HepG2 (cell line): Measurements from ENCODE around the gene PYGO2. TPM values are rescaled to one million over a fixed set of nuclear protein-coding genes. Genes with fewer than 3 reads are reported as not detected.

Source experiments
- FLYWCH1 ChIP-seq: sonication (generic); formaldehyde crosslinking; IDR thresholded peaks from 2 replicates; pipeline ENCODE4 v1.8.1; 2023; ENCODE audit warnings: mild to moderate bottlenecking, missing genetic modification reagents
- GZF1 ChIP-seq: sonication (generic); formaldehyde crosslinking; IDR thresholded peaks from 2 replicates; pipeline ENCODE4 v1.5.1; 2020; ENCODE audit warnings: mild to moderate bottlenecking, missing genetic modification reagents
- HMGXB4 ChIP-seq, 2 experiments: sonication (generic) in 1 of 2; formaldehyde crosslinking in 1 of 2; IDR thresholded peaks; 2 replicates each; pipeline versions ENCODE4 v1.4.0 to v1.6.1; 2018 to 2020; ENCODE audit warnings: missing genetic modification reagents in 2 of 2, borderline replicate concordance in 1 of 2, low read depth in 1 of 2, mild to moderate bottlenecking in 1 of 2, missing biosample characterization in 1 of 2
- KLF12 ChIP-seq: sonication (generic); formaldehyde crosslinking; IDR thresholded peaks from 2 replicates; pipeline ENCODE4 v1.4.0; 2020; ENCODE audit warnings: missing genetic modification reagents, borderline replicate concordance
- MXD3 ChIP-seq: IDR thresholded peaks from 2 replicates; pipeline ENCODE4 v1.6.1; 2016; ENCODE audit warnings: mild to moderate bottlenecking, missing biosample characterization, missing genetic modification reagents
- NFYB ChIP-seq: sonication (generic); formaldehyde crosslinking; IDR thresholded peaks from 2 replicates; pipeline ENCODE4 v1.4.0; 2020; ENCODE audit warnings: missing genetic modification reagents
- PAXIP1 ChIP-seq: sonication (generic); formaldehyde crosslinking; conservative IDR thresholded peaks from 2 replicates; pipeline ENCODE4 v1.4.0; 2020; ENCODE audit warnings: mild to moderate bottlenecking, missing genetic modification reagents, moderate library complexity
- PITX1 ChIP-seq: sonication (generic); formaldehyde crosslinking; IDR thresholded peaks from 2 replicates; pipeline ENCODE4 v1.5.1; 2020; ENCODE audit warnings: mild to moderate bottlenecking, missing genetic modification reagents
- POLR2AphosphoS2 ChIP-seq: IDR thresholded peaks from 2 replicates; pipeline ENCODE4 v1.6.1; 2011; ENCODE audit warnings: low read depth, low read length, improper control_type of control experiment
- SRSF4 ChIP-seq: fragments of 200-400 bp; formaldehyde crosslinking; IDR thresholded peaks from one replicate; pipeline ENCODE4 v1.6.1; 2018; ENCODE audit warnings: mild to moderate bottlenecking, low read depth, low read length, moderate library complexity; ENCODE audit not compliant: poor library complexity, severe bottlenecking
- TFDP1 ChIP-seq: IDR thresholded peaks from 2 replicates; pipeline ENCODE4 v1.6.1; 2016; ENCODE audit warnings: missing compliant biosample characterization, missing genetic modification reagents, borderline replicate concordance
- U2AF2 ChIP-seq: fragments of 200-400 bp; formaldehyde crosslinking; IDR thresholded peaks from 2 replicates; pipeline ENCODE4 v1.6.1; 2017; ENCODE audit warnings: low read depth, mild to moderate bottlenecking, low read length
- ZBTB33 ChIP-seq: sonication (generic); formaldehyde crosslinking; IDR thresholded peaks from 2 replicates; pipeline ENCODE4 v1.4.0; 2020; ENCODE audit warnings: missing genetic modification reagents
- ZMYM3 ChIP-seq: sonication (generic); formaldehyde crosslinking; IDR thresholded peaks from 2 replicates; pipeline ENCODE4 v1.5.1; 2020; ENCODE audit warnings: mild to moderate bottlenecking, missing genetic modification reagents
- ZMYM4 ChIP-seq: sonication (generic); formaldehyde crosslinking; IDR thresholded peaks from 2 replicates; pipeline ENCODE4 v1.8.1; 2023; ENCODE audit warnings: mild to moderate bottlenecking, missing genetic modification reagents
- ZNF180 ChIP-seq: sonication (generic); formaldehyde crosslinking; IDR thresholded peaks from 2 replicates; pipeline ENCODE4 v1.4.0; 2020; ENCODE audit warnings: low read depth, missing genetic modification reagents, borderline replicate concordance
- ZNF34 ChIP-seq: sonication (generic); formaldehyde crosslinking; IDR thresholded peaks from 2 replicates; pipeline ENCODE4 v1.4.0; 2020; ENCODE audit warnings: mild to moderate bottlenecking, missing genetic modification reagents, borderline replicate concordance
- ZNF383 ChIP-seq: sonication (generic); formaldehyde crosslinking; IDR thresholded peaks from 2 replicates; pipeline ENCODE4 v1.4.0; 2020; ENCODE audit warnings: missing genetic modification reagents, mild to moderate bottlenecking, borderline replicate concordance
- ZNF510 ChIP-seq: sonication (generic); formaldehyde crosslinking; IDR thresholded peaks from 2 replicates; pipeline ENCODE4 v1.4.0; 2020; ENCODE audit warnings: low read depth, mild to moderate bottlenecking, missing genetic modification reagents
- ZNF749 ChIP-seq: sonication (generic); formaldehyde crosslinking; IDR thresholded peaks from 2 replicates; pipeline ENCODE4 v1.8.0; 2022; ENCODE audit warnings: mild to moderate bottlenecking, missing genetic modification reagents, moderate library complexity, borderline replicate concordance
- polyA plus RNA-seq, 8 experiments: library from polyadenylated mRNA; depleted of rRNA in 3 of 8; stranded (reverse) in 7 of 8; unstranded in 1 of 8; fragments of >200 nt; fragmentation: Illumina TruSeq in 4 of 8; extraction: Trizol in 4 of 8; gene quantifications; 2 replicates each; pipeline versions ENCODE4 v1.2.1 to v1.2.3, GENCODE V29; 2011 to 2016; ENCODE audit warnings: low read depth in 4 of 8, missing spikeins in 1 of 8, mixed read lengths in 1 of 8; ENCODE audit not compliant: insufficient read depth in 1 of 8
- total RNA-seq, 5 experiments: library from RNA; depleted of rRNA; stranded (reverse); fragments of >200 nt; fragmentation: Illumina TruSeq; extraction: Trizol; gene quantifications; 2 replicates each; pipeline ENCODE4 v1.2.3, GENCODE V29; 2016; ENCODE audit warnings: low read depth in 1 of 5

PYGO2 gene
- total and polyA plus RNA-seq, 2 of the 13 experiments (the other 11 are each of a cell fraction or from before 2014, with no cell fraction given): 20.3 to 21.8 TPM

GRCh38 chr1:154974808-154975408, 13.3 kb upstream of the PYGO2 start (continued):
- peak; percentile 3; the same call in 1 of the 2 replicates for TF ChIP-seq ZBTB33 (CRISPR knock-in tag)
- TF ChIP-seq ZMYM4: no peak
- TF ChIP-seq ZMYM3 (CRISPR knock-in tag): no peak
- TF ChIP-seq ZNF383 (CRISPR knock-in tag): no peak
- TF ChIP-seq SRSF4: no peak
- TF ChIP-seq U2AF2: no peak
- TF ChIP-seq PITX1: peak; percentile 44
- no peak; the same call in 1 of the 2 replicates for TF ChIP-seq TFDP1 (CRISPR knock-in tag)
- TF ChIP-seq MXD3 (CRISPR knock-in tag): no peak; the same call in 1 of the 2 replicates
- peak; percentile 33; the same call in 1 of the 2 replicates for TF ChIP-seq PAXIP1 (CRISPR knock-in tag)
- TF ChIP-seq POLR2AphosphoS2: no peak
- TF ChIP-seq ZNF510: peak; percentile 13; the same call in 1 of the 2 replicates
- no peak for TF ChIP-seq FLYWCH1 (CRISPR knock-in tag)
- no peak for TF ChIP-seq KLF12 (CRISPR knock-in tag)
- TF ChIP-seq ZNF749 (CRISPR knock-in tag): no peak
- peak in 1 of 2 experiments; percentile 20; a peak in 1 of 4 replicates for TF ChIP-seq HMGXB4 (CRISPR knock-in tag; IDR thresholded peaks at IDR 0.05; ENCODE audit: borderline replicate concordance in 1 of 2, low read depth in 1 of 2)
- TF ChIP-seq GZF1 (CRISPR knock-in tag): 0 out of 2 replicates have a peak, but pooled peaks have one; percentile 50
- no peak for TF ChIP-seq NFYB (CRISPR knock-in tag)
- TF ChIP-seq ZNF34 (CRISPR knock-in tag): no peak
- TF ChIP-seq ZNF180 (CRISPR knock-in tag): no peak
